Stimulated activated CD4-positive, alpha-beta T cell treated with anti-CD3 and anti-CD28 coated beads, TNF-alpha, amount 100 ng/mL, for 24 hours (primary cell): ENCODE measurements around the gene TSPAN5.

Experiments used
- DNase-seq, 3 experiments: peaks; one replicate each; pipeline ENCODE4 v3.0.0-alpha.2; 2020; ENCODE audit warnings: low read depth in 3 of 3

The TSPAN5 gene

DNA sequence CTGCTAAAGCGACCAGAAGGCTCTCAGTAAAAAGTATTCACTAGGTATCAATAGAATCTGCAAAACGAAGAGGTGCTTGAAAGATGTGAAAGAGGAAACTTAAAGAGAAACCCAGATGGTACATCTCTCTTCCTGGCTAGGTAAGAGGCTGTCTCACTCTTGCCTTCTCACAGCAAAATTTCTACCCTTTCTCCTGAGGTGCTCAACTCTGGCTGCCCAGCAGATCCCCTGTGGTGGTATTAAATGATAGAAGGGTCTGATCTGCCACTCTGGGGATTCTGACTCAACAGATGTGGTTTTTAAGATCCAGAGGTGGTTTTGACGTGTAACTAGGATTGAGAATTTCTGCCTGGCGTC lies 14.9 kb upstream of the TSPAN5 start:
- DNase-seq: no peak

GRCh38 chr4:98672583-98673287 lies 14.3 kb upstream of the TSPAN5 start:
- no peak for DNase-seq

GRCh38 chr4:98671131-98671530 lies 12.7 kb upstream of the TSPAN5 start:
- DNase-seq: no peak

GRCh38 chr4:98670186-98670585 lies 11.8 kb upstream of the TSPAN5 start:
- DNase-seq: no peak

GRCh38 chr4:98669577-98669976 lies 11.2 kb upstream of the TSPAN5 start:
- DNase-seq: no peak

GRCh38 chr4:98664959-98665358 lies 6.5 kb upstream of the TSPAN5 start:
- no peak for DNase-seq

DNA sequence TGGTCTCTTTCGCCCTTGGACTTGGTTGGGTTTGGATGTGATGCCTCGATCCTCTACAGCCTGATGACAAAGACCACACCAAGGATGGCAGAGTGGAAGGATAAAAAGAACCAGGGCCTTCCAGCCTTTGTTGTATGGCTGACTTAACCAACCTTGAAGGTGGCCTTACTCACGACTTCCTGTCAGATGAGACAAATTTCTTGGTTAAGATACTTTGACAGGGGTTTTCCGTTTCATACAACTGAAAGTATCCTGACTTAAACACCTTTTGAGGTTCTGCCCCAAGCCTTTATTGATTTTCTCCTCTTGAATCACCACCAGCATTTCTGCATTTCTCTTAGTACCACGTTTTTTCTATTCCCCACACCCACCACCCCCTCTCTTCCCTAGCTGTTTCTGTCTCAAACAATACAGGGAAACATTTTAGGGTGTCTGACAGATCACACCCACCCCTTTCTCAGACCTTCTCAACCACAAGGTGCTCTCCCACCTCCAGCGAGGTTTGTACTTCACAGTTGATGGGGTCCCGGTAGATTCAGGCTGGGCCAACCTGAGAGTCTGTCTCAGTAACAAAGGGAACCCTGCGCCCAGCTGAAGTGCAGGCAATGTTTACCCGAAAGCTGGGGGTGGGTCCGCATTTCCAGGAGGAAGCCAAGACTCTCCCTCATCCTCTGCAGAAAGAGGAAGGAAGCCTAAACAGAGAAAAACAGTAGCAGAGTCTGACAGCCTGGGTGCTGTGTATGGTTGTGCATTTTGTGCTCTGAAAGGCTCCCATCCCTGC lies 5.0 kb upstream of the TSPAN5 start:
- DNase-seq: peak; percentile 54 to 68 (median 63)

- peak in 2 of 3 experiments; percentile 12 to 30 for DNase-seq
These were observed 4.3 kb upstream of the TSPAN5 start for GRCh38 chr4:98662626-98663225.

DNA sequence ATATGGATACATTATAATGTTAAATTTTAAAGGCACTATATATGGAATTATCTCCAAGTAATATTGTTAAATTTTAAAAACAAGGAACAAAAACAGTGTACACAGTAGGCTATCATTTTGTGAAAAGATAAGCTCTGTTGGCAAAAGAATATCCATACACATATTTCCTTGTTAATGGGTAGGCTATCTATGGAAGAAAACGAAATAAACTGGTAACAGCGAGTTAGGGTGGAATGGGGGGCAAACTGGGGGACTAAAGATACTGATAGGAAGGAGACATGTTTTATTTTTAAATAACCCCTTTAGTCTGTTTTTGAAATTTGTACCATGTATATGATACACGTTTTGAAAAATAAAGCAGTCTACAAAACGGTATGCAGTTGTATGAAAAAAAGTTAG lies 3.6 kb upstream of the TSPAN5 start:
- no peak for DNase-seq

DNA sequence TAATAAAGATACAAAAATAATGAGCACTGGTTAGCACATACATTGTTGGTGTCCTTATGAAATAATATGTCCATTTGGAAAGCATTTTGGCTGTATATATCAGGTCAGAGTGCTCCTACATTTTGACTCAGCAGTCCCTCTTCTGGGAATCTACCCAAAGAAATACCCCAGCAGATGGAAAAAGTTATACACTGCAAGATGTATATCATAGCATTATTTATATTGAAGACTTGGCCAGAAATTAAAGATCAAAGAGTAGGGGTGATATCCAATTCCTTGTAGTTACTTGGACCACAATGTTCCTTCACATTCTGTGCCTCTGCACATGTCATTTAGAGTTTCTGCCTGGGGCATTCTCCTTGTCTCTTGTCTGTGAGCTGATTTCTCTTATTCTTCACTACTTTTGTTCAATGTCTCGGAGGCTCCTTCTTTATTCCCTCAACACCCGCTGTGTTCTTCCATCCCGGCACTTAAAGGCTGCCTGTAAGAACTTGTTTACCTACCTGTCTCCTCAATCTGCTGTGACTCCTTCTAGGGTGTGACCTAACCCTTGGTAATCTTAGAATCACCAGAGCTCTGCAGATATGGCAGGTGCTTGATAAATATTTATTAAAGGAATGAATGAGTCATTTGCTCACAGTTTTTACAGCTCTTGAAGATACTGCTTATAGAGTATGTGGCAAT lies 3.1 kb upstream of the TSPAN5 start:
- DNase-seq: no peak

DNA sequence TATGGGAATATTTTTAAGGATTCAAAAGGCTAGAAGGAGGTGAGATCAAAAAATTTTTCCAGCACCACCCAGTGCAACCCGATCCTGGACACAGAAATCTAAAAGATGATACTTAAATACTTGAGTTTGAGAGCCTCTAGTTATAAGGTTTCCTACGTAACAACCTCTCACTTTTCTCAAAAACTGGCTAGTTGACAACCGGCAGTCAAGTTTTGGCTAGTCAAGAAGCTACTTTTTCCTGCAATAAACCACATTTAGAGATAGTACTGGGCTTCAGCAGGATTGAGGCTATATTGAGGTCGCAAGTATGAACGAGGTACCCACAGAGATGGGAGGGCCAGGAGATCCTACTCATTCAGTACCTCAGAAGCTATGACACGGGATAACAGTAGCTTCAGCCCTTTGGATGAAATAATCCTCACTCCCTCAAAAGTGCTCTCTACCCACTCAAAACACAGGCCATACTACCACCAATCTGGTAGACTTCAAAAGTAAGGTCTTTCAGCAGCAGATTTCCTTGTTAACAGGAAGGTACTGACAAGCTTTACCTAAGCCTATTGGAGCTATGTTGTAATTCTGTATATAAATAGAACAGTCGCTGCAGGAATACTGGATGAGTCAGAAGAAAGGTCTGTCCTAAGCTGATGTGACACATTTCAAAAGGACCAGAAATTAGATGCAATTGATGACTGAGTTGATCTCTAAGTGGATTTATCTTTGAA lies 1.5 kb upstream of the TSPAN5 start:
- no peak for DNase-seq

DNA sequence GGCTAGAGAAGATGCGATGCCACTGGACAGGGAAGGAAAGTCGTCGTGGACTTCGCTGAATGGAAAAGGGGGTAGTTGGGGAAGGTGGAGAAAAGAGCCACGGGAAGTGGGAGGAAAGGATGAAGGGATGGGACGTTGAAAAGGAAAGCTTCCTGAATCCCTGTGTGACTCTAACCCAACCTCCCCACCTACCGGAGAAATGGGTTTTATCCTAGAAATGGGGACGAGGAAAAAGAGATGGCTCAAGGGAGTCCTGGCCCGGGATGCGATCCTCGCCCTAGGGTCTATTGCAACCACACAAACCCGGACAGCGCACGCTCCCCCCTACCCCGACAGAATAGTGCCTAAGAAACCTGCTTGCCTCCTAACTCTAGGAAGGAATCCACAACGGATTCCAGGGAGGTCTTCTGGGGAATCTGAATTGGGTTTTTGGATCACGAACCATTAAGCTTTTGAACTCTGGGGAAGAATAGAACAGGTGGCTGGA lies 738 bp upstream of the TSPAN5 start:
- DNase-seq: no peak

DNA sequence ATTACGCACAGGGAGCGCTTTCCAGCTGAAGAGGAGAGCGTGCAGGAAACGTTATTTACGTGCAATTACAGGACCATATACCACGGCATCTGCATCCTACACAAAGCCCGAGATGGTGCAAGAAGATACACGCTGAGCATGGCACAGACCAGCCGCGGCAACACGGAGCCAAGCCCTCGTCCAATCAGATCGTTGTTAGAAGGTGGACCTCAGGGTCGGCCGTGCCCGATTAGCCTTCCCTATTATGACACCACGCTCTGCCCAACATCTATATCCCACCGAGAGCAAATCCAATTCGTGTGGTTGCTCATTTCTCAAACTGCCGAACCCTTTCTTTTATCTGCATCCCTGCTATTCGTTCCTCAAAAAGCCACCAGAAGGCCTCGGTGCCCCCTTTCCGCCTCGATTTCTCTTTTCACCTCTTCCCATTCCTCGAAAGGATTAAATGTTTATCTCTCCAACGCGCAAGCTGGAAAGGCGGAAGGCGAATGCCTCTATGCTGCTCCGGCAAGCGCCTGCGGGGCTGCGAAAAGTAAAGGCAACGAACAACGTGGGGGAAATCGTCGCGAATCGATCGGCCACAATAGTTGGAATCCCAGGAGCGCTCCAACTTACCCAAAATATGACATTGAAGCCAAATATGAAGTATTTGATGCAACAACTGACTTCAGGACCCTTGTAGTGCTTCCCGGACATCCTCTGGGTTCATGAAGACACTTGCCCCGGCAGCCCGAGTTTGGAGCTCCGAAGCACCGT lies 702 bp downstream of the TSPAN5 start:
- peak in 2 of 3 experiments; percentile 16 to 44 for DNase-seq

GRCh38 chr4:98656886-98657285 lies 1.5 kb downstream of the TSPAN5 start:
- DNase-seq: no peak

DNA sequence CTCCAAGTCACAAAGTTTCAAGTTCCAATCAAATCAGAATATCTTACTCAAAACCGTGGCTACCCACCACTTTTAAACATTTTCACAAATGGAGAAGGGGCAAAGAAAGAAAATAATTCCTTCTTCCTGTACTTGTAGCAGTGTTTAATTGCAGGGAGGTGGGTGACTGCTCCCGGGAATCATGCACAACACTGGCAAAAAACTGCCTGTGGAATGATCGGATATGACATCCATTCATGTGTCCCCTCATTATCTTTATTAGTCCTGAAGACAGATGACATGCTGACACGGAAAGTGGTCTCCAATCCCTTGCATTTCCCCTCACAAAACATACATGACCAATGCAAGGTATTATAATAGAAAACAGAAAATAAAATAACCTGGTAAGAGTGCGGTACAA lies 2.0 kb downstream of the TSPAN5 start:
- DNase-seq: no peak

GRCh38 chr4:98653890-98654867 lies 4.2 kb downstream of the TSPAN5 start:
- DNase-seq: no peak

- DNase-seq: no peak
These were observed 5.4 kb downstream of the TSPAN5 start for GRCh38 chr4:98652996-98653395.

DNA sequence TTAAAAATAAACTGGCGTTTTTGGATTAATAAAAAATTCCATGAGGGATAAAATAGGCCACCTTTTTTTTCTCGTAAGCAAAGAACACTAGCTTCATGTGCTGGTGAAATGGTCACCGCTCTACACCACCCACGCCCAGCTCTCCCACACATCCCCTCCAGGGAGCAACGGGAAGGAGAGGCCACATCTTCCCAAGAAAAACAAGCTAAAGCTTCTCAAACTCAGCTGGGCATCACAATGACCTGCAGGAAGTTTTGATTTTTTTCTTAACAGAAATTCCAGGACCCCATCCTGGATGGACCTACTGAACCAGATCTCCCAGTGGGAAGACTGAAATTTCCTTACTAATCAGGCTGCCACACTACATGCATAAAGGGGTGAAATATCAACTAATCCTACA lies 9.8 kb downstream of the TSPAN5 start:
- no peak for DNase-seq

GRCh38 chr4:98646422-98646821 lies 12.0 kb downstream of the TSPAN5 start:
- no peak for DNase-seq

GRCh38 chr4:98645527-98645926 lies 12.9 kb downstream of the TSPAN5 start:
- DNase-seq: no peak
